Spleen (tissue), 13 donors: Measurements from ENCODE around the gene SZRD1. TPM values are rescaled to one million over a fixed set of nuclear protein-coding genes. Genes with fewer than 3 reads are reported as not detected.
A peak's percentile ranks its signal among the peaks of the same experiment; 100 is the strongest.

Experiments used
- DNase-seq: peaks from one replicate; pipeline ENCODE4 v3.0.0-alpha.2; 2020
- H3K27ac ChIP-seq, 8 donors: fragments of 200-600 bp; sonication (generic) in 7 of 8; 1 replicate in 4 of 8; 2 replicates in 4 of 8; pipeline versions ENCODE4 v1.5.0 to v1.8.0; 2016 to 2021; ENCODE audit warnings: inconsistent platforms in 4 of 8, mild to moderate bottlenecking in 4 of 8, moderate library complexity in 1 of 8
- H3K27me3 ChIP-seq, 7 donors: fragments of 200-600 bp; sonication (generic) in 6 of 7; replicated peaks in 1 of 7; 1 replicate in 4 of 7; 2 replicates in 3 of 7; pipeline versions ENCODE4 v1.5.0 to v1.8.0; 2016 to 2021; ENCODE audit warnings: inconsistent platforms in 3 of 7, mild to moderate bottlenecking in 1 of 7
- H3K36me3 ChIP-seq, 6 donors: fragments of 200-600 bp; sonication (generic) in 5 of 6; 1 replicate in 4 of 6; 2 replicates in 2 of 6; pipeline versions ENCODE4 v1.5.0 to v1.8.0; 2016 to 2021; ENCODE audit warnings: inconsistent platforms in 2 of 6
- H3K4me1 ChIP-seq, 6 donors: fragments of 200-600 bp; sonication (generic) in 5 of 6; 1 replicate in 3 of 6; 2 replicates in 3 of 6; pipeline versions ENCODE4 v1.5.0 to v1.8.0; 2016 to 2021; ENCODE audit warnings: inconsistent platforms in 3 of 6
- H3K4me3 ChIP-seq, 8 donors: fragments of 200-600 bp; sonication (generic) in 7 of 8; 1 replicate in 4 of 8; 2 replicates in 4 of 8; pipeline versions ENCODE4 v1.5.0 to v1.8.0; 2016 to 2021; ENCODE audit warnings: inconsistent platforms in 4 of 8, mild to moderate bottlenecking in 4 of 8, moderate library complexity in 2 of 8
- H3K9me3 ChIP-seq, 8 donors: fragments of 200-600 bp; sonication (generic) in 7 of 8; 1 replicate in 4 of 8; 2 replicates in 4 of 8; pipeline versions ENCODE4 v1.5.0 to v1.8.0; 2016 to 2021; ENCODE audit warnings: inconsistent platforms in 4 of 8
- POLR2A ChIP-seq, 3 donors: fragments of 450-650 bp; IDR thresholded peaks; one replicate each; pipeline ENCODE4 v1.5.1; 2017; ENCODE audit warnings: antibody characterized with exemption in 3 of 3, mild to moderate bottlenecking in 1 of 3
- POLR2AphosphoS5 ChIP-seq, 3 donors: sonication (generic); formaldehyde crosslinking; IDR thresholded peaks; one replicate each; pipeline ENCODE4 v1.5.1; 2017; ENCODE audit warnings: antibody characterized with exemption in 3 of 3
- WGBS, 5 donors: extraction: QIAGEN DNeasy Blood & Tissue Kit in 3 of 5; methylation state at CpG; one replicate each; pipeline versions ENCODE4 v1.1.5 to v1.1.7; 2013 to 2018; 5-methylcytosine and 5-hydroxymethylcytosine counted together
- intact Hi-C: fragments of 100-400 bp; cut with DNase I; formaldehyde crosslinking; loops from one replicate; pipeline ENCODE4 v1.15.0; 2023; ENCODE audit warnings: low total_unique reads
- long read RNA-seq, 2 donors: transcript quantifications; one replicate each; lab custom pipeline, GENCODE V29; 2026
- polyA plus RNA-seq, 3 donors: library from polyadenylated mRNA; stranded (reverse); fragments of 200-250 nt; gene quantifications; one replicate each; pipeline ENCODE4 v1.2.1, GENCODE V29; 2013
- total RNA-seq, 7 donors: library from RNA; depleted of rRNA in 3 of 7; stranded (reverse); fragments of >200 nt in 3 of 7; fragmentation: NEBNext Ultra II Directional in 4 of 7; extraction: Animal tissue kit (Norgen Biotek cat#: 25700) in 4 of 7; gene quantifications; one replicate each; pipeline versions ENCODE4 v1.1.0 to v1.2.1, GENCODE V29; 2016 to 2021
- TF ChIP-seq, protein P1 (sequence below), 11 experiments: fragments of 200-600 bp in 7 of 11; fragments of 450-650 bp in 4 of 11; sonication (generic) in 4 of 11; IDR thresholded peaks in 8 of 11; conservative IDR thresholded peaks in 3 of 11; 1 replicate in 7 of 11; 2 replicates in 4 of 11; pipeline versions ENCODE4 v1.4.0 to v1.8.0; 2016 to 2021; ENCODE audit warnings: antibody characterized with exemption in 11 of 11, inconsistent platforms in 4 of 11, mild to moderate bottlenecking in 1 of 11
- donor health status: healthy with polysubstance abuse.
- donor health status: DM: no; HTN: no; CAD: no; lungs with moderate emphysema.
- donor health status: DM: no; HTN: no; CAD: no.
- donor health status: Bipolar disorder and iron deficiency.
- donor health status: healthy.
- donor health status: DM: no; HTN: no; CAD: no.
- donor health status: DM: yes; HTN: yes; CAD: no.

The SZRD1 gene, protein sequence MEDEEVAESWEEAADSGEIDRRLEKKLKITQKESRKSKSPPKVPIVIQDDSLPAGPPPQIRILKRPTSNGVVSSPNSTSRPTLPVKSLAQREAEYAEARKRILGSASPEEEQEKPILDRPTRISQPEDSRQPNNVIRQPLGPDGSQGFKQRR
- total RNA-seq (100 to 1,000 TPM in 4 of 7 donors, 10 to 100 TPM in 3; 68.9 to 129 (median 103) TPM), polyA plus RNA-seq (10 to 100 TPM; 37.8 to 84.1 (median 53.8) TPM)
- long read RNA-seq, donor 1, transcript SZRD1-201 (4 exons, 3,636 nt): minor isoform, 11 of 67 reads
- long read RNA-seq, donor 1, transcript SZRD1-210 (3 exons, 3,401 nt): minor isoform, 15 of 67 reads
- long read RNA-seq, donor 1, transcript SZRD1-202 (3 exons, 3,447 nt): major isoform, 17 of 67 reads
- long read RNA-seq, donor 1, transcript SZRD1-203 (4 exons, 892 nt): minor isoform, 6 of 67 reads
- long read RNA-seq, donor 1, partial matches to known transcripts: 18 of 67 reads
- long read RNA-seq, donor 1, other reads (novel, unspliced or antisense): 0 of 67 reads
- long read RNA-seq, donor 2, transcript SZRD1-201 (4 exons, 3,636 nt): minor isoform, 7 of 49 reads
- long read RNA-seq, donor 2, transcript SZRD1-203 (4 exons, 892 nt): minor isoform, 6 of 49 reads
- long read RNA-seq, donor 2, transcript SZRD1-202 (3 exons, 3,447 nt): major isoform, 11 of 49 reads
- long read RNA-seq, donor 2, transcript SZRD1-210 (3 exons, 3,401 nt): minor isoform, 8 of 49 reads
- long read RNA-seq, donor 2, partial matches to known transcripts: 17 of 49 reads
- long read RNA-seq, donor 2, other reads (novel, unspliced or antisense): 0 of 49 reads

DNA sequence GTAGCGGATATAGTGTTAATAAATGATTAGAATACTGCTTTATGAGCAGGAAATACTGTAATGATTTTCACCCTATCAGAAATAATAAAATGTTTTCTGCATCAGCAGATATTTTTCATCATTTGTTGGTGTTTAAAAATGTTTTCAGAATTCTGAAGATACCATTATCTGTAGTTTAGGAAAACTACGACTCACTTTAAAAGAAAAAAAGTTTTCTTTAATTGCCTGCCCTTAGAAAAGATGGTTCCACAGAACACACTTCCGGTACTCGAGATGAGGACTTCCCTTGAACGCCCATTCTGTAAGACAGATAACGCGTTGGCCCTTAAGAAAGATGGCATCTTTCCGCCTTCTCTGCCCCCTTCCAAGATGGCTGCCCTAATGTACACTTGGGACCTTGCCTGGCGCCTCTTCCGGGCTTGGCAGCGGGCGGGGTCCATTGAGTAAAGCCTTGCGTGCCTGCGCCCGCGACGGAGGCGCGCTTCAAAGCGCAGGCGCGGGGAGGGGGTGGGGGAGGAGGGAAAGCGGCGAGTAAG, at the start of gene SZRD1:
Gene SZRD1 (plus strand): TSS at position 521 of the 536 bp plus-strand sequence. CDS start 16 bp downstream, outside the sequence.
- DNase-seq: peak; percentile 99
- Histone ChIP-seq H3K27ac (peak within 1 kb of the TSS; percentile 94 to 99 (median 98)), H3K36me3 (peaks cover 0 to 5% (median 0%) of the 10 kb centered on the region in 6 donors), H3K4me1 (peaks cover 35 to 81% (median 64%) of the 10 kb centered on the region in 6 donors), H3K4me3 (peak within 1 kb of the TSS; percentile 71 to 93 (median 86)), H3K9me3 (no peaks in the 10 kb centered on the region), H3K27me3 (no peaks in the 10 kb centered on the region)
- 2 to 4% (median 3%) methylated on average over 23 to 24 of the region's 24 CpGs for WGBS, 5 donors
- intact Hi-C loops: no loop called here
- TF ChIP-seq POLR2AphosphoS5 (IDR thresholded peaks at IDR 0.05) (no peak), POLR2A (IDR thresholded peaks at IDR 0.05) (no peak)
- TF ChIP-seq, protein P1, sequence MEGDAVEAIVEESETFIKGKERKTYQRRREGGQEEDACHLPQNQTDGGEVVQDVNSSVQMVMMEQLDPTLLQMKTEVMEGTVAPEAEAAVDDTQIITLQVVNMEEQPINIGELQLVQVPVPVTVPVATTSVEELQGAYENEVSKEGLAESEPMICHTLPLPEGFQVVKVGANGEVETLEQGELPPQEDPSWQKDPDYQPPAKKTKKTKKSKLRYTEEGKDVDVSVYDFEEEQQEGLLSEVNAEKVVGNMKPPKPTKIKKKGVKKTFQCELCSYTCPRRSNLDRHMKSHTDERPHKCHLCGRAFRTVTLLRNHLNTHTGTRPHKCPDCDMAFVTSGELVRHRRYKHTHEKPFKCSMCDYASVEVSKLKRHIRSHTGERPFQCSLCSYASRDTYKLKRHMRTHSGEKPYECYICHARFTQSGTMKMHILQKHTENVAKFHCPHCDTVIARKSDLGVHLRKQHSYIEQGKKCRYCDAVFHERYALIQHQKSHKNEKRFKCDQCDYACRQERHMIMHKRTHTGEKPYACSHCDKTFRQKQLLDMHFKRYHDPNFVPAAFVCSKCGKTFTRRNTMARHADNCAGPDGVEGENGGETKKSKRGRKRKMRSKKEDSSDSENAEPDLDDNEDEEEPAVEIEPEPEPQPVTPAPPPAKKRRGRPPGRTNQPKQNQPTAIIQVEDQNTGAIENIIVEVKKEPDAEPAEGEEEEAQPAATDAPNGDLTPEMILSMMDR (IDR thresholded peaks at IDR 0.05 in 8 of 11, conservative IDR thresholded peaks at IDR 0.05 in 3 of 11): no peak

DNA sequence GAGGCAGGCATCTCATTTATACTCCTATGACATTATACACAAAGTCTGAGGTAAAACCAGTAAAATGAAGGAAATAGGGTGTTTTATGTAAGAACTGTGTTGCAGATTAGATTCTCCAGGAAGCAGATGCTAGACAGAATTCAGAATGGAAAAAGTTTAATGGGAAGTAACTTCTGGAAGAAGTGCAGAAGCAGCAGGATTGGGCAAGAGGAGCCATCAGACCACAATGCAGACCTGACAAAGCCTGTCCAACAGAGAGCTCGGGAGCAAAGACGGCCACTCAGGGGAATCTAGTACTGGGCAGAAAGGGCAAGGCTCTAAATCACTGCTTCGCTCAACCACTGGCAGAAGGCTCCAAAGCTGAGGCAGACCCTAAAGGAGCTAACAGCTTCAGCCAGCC, 48.5 kb upstream of the SZRD1 start:
- no peak for DNase-seq
- TF ChIP-seq POLR2A (IDR thresholded peaks at IDR 0.05): no peak
- TF ChIP-seq, protein P1 (IDR thresholded peaks at IDR 0.05 in 8 of 11, conservative IDR thresholded peaks at IDR 0.05 in 3 of 11): no peak
- no peak for TF ChIP-seq POLR2AphosphoS5 (IDR thresholded peaks at IDR 0.05)
- WGBS, 5 donors: 61 to 73% (median 67%) methylated on average over 3 of the region's 3 CpGs

DNA sequence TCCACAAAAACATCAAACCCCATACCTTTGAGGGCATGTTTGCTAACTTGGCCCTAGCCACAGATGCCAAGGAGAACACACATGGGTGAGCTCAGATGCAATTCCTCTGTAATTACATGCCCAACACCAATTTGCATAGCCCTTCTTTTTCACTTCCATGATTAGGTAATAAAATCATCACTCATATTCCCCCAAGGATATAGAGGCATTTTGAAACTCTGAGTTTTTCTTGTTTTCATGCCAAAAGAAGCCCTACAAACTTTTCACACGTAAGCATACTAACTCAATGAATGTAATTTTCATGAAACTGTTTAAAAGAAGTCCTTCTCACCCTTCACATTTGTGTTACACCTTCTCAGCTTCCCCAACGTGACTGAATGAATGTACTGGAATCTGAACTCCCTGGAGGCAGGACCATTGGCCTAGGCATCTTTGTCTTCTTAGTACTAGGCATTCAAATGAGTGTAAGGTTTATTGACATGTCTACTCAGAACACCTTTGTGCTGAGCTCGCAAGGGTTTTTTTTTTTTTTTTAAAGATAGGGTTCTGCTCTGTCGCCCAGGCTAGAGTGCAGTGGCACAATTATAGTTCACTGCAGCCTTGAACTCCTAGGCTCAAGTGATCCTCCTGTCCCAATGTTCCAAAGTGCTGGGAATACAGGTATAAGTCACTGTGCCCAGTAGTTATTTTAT, 45.7 kb upstream of the SZRD1 start:
- Histone ChIP-seq H3K27ac (no peak overlapping the region), H3K36me3 (peaks cover 0 to 17% (median 0%) of the 10 kb centered on the region in 6 donors), H3K4me1 (peaks cover 0 to 64% (median 24%) of the 10 kb centered on the region in 6 donors), H3K9me3 (no peaks in the 10 kb centered on the region), H3K27me3 (no peaks in the 10 kb centered on the region), H3K4me3 (no peak overlapping the region)
- 71 to 85% (median 82%) methylated on average over 4 of the region's 4 CpGs for WGBS, 5 donors
- intact Hi-C loops: no loop called here
- TF ChIP-seq, protein P1 (IDR thresholded peaks at IDR 0.05 in 8 of 11, conservative IDR thresholded peaks at IDR 0.05 in 3 of 11): no peak
- TF ChIP-seq POLR2AphosphoS5 (IDR thresholded peaks at IDR 0.05) (no peak), POLR2A (IDR thresholded peaks at IDR 0.05) (no peak)
- DNase-seq: no peak

More for the DNA sequence above, 48.5 kb upstream of the SZRD1 start:
- Histone ChIP-seq H3K9me3 (no peaks in the 10 kb centered on the region), H3K36me3 (peaks cover 0 to 30% (median 16%) of the 10 kb centered on the region in 6 donors), H3K27ac (no peak overlapping the region), H3K27me3 (no peaks in the 10 kb centered on the region), H3K4me1 (peaks cover 0 to 47% (median 24%) of the 10 kb centered on the region in 6 donors), H3K4me3 (no peak overlapping the region)
- intact Hi-C loops: no loop called here
